Activated T-cell treated with anti-CD3 and anti-CD28 coated beads for 4 hours (primary cell): ENCODE measurements around the gene MANBA.
"Not testable (repeated sequence)": the region's sequence is repeated elsewhere in the genome, so short reads cannot be mapped to it uniquely, and the experiment has no call there.

ENCODE experiments used
- DNase-seq: peaks from one replicate; pipeline ENCODE4 v3.0.0-alpha.2; 2020

The MANBA gene

DNA sequence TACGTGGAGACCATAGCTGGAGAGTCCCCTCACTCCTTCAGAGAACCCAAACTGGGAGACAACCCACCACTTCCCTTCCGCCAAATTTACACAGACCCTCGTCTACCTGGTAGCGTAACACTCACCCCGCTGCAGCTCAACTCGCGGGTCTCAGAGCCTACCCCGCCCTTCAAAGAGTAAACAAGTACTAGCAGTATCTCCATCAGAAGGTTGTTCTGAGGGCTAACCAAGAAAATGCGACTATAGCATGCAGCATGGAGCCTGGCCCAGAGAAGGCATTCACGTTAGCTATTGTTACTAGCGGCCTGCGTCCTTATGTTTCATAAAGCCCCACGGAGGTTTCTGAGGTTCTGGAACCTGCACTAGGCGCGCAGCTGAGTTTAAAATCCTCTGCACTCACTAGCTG, 531 bp upstream of the MANBA start:
- no peak for DNase-seq

DNA sequence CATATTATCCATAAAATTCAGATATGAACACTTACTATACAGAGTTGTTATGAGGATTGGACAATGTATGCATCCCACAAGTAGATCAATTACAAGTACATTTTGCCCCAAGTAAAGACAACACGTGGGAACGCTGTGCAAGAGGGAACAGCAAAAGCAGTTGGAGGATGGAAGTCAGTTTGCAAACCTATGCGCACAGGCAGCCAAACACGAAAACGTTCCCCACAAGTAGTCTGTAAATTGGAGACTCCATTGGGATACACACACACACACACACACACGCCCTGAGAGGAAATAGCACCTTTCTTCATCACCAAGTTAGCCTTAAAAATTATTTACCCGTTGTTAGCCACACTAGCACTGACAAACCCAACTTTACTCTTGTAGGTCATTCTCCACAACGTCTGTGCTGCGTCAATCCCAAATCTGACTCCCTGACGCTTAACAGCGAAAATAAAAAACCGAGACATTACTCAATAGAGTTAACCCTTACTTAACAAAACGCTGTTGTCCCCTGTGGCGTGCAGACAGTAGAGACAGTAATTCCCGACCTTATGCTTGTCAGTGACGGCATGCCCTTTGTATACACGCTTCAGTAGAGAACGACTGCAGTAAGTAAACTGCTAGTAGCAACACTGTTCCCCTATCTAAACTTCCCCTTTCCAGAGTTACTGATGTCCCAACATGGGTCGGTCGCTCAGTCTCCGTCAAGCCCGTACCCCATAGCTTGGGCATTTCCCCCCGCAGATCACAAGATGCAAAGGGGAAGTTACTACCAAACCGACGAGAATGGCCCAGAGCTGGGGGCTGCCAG, 730 bp downstream of the MANBA start:
- peak; percentile 6 for DNase-seq

DNA sequence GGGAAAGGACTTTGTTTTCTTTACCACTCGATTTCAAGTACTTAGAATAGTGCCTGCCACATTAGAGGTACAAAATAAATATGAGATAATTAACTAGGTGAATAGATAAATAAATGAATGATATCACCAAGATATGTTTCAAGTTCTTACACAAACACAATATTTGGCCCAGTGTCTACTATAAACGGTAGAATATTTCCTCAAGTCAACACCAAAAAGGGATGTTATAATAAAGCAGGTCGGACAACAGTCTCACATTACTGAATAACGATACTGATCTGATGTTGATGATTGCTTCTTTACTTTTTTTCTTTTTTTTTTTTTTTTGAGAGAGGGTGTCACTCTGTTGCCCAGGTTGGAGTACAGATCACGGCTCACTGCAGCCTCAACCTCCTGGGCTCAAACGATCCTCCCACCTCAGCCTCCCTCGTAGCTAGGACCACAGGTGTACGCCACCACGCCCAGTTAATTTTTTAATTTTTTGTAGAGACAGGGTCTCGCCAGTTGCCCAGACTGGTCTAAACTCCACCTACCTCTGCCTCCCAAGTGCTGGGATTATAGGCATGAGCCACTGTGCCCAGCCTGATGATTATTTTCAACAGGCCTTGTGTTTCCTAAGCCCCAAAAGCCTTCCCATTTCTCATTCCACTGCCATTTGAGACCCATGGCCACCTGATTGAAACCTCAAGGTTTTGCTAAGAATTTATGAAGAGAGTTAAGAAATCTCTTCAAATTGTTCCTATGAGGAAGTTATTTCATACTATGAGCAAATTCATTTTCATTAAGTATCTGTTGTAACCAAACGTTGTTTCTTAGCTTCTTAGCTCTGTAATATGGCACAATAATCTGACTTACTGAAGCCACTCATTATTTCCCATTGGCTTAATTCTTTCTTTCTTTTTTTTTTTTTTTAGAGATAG, 2.3 kb downstream of the MANBA start:
- DNase-seq = no peak

DNA sequence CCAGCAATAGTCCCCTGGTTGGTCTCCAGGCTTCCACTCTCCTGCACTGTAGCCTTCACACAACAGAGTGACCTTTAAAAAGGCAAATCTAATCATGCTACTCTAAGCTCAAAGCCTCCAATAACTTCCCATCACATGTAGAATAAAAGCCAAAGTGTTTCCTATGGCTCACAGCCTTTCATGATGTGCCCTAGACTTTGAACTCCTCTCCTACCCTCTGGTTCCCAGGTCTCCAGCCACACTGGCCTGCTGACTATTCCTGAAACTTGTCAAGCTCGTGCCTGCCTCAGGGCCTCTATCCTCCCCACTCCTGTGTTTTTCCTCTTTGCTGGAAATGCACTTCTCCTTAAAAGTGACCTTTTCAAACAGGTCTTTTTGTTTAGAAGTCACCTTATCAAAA, 3.1 kb downstream of the MANBA start:
- no peak for DNase-seq

DNA sequence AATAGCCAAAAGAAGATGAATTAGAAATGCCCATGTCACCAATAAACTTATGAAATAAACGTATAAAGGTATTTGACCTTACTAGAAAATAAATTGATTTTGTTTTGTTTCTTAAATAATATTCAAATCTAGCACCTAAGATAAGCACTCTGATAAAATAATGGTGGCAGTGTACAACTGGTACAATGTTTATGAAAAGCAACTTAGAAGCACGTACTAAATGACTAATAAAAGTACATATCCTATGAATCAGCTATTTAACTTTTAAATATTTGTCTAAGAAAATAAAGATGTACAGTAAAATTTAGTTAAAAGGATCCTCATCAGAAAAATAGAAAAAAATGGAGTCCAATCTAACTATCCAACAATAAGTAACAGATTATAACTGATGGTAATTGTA, 6.7 kb downstream of the MANBA start:
- DNase-seq = no peak

DNA sequence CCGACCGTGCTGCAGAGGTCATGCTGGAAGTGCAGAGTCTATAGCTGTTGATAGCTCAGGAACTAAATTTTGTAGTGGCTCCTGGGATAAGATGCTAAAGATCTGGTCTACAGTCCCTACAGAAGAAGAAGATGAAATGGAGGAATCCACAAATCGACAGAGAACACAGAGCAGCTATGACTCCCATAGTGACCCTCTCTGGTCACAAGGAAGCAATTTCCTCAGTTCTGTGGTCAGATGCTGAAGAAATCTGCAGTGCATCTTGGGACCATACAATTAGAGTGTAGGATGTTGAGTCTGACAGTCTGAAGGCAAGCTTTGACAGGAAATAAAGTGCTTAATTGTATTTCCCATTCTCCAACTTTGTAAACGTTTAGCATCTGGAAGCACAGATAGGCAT, 8.8 kb downstream of the MANBA start:
- no peak for DNase-seq

DNA sequence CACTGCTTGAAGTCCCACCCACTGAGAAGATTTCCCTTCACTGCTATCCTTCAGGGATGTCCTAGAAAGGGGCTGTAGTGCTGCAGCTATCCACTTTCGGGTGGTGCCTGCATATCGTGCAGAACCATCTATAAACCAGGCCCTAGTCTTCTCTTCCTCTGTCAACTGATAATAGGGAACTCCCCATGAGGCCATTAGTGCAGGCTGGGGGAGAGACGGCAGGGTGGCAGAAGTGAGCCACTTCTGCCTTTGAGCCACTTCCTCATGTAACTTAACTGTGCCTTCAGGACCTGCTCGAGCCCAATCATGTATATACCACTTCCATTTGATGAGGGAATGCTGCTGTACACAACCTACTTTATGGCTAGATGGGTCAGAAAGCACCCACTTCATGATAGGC, 17.4 kb downstream of the MANBA start:
- not testable (repeated sequence) for DNase-seq

DNA sequence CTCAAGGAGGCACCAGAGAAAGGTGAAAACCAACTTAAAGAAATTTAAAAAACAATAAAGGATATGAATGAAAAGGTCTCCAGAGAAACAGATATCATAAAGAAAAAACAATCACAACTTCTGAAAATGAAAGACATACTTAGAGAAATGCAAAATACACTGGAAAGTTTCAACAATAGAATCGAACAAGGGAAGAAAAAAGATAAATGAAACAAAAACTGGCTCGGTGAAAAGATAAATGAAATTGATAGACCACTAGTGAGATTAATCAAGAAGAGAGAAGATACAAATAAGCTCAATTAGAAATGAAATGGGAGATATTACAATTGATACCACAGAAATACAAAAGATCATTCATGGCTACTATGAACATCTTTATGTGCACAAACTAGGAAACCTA, 22.0 kb downstream of the MANBA start:
- not testable (repeated sequence) for DNase-seq

DNA sequence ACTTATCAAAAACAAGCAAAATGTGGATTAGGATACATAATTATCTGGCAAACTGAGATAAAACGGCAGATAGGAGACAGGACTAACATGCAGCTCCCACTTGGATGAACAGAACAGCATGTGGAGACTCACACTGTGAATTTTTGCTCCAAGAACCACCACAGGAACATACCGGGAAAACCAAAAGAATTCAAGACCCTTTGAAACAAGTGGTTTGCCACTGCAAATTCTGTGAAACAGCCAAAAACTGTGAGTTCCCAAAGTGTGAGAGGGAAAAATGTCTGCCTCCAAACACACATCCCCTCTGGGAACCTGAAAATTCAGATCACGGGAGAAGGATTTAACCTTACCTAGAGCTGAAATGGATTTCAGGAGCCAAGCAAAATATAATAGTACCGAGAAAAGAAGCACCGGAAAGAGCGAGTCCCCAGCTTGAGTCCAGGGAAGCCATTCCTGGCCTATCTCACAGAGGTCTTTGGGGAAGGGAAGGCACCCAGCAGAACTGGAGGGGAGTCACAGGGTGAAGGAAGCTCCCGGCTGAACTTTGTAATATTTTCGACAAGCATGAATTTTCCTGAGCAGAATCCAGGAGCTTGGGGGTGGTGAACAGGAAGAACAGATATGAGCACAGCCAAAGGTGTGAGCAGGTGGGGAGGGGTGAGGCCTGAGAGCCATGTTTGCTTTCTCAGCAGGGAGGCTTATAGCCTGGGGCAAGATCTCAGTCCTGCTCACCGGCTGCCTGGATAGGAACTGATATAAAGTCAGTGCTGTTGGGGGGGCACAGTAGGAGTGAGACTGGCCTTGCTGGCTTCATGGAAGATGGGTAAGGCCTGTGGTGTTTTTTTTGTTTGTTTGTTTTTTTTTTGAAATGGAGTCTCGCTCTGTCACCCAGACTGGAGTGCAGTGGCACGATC, 23.9 kb downstream of the MANBA start:
- DNase-seq = no peak

DNA sequence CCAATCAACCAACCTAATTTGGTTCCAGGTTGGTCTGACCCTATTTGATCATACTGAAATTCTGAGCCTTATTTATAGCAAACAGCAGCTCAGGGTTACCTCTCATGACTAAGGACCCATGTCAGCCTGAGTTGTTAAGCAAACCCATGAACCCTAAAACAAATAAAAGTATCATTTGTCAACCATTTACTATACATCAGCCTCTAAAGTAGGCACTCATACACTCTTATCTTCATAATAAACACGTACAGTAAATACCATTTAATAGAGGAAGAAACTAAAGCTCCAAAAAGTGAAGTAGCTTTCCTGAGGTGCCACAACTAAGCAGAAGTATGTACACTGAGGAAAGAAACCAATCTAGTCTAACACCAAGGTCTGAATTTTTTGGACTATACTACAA, 25.2 kb downstream of the MANBA start:
- no peak for DNase-seq

DNA sequence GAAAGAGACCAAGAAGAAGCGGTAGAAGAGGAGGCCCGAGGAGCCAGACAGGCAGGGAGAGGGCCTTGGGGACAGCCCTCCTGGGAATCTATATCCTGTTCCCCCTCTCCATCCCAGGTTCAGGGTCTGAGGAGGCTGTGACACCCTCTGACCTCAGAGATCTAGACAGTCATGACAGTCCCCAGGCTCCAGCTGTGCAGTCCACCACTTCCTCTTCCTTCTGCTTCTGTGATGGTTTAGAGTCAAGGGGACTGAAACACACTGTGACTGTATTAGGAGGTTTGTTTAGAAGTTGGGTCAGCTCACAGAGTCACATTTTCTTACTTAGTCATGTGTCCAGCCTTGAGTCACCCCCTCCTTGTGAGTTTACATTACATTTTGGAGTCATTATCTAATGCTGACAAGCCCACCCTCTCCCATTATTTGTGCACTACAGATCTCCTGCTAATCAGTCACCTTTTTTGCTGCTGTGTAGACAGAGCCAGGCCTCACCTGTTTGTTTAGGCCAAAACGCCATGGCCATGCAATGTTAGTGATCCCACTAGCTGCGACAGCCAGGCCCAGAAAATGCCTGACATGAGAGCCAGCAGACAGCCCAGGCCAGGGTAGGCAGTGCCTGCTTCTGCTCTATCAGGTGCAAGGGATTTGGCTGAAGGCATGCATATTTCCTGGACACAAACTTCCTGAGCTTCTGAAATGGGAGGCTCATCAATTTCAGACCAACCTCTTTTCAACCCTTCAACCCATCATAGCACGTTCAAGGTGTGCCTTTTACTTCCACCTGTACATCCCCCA, 26.0 kb downstream of the MANBA start:
- no peak for DNase-seq

DNA sequence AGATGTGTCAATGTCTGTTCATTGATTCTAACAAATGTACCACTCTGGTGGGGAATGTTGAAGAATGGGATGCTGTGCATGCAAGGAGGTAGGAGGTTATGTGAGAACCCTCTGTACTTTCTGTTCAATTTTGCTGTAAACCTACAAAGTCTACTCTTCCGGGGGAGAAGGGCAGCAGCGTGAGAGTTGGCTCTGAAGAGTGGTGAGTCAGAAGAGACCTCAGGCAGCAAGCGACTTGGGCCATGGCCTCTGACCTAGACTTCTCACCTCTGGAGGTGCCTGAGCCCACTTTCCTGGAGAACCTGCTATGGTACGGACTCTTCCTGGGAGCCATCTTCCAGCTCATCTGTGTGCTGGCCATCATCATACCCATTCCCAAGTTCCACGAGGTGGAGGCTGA, 26.7 kb downstream of the MANBA start:
- no peak for DNase-seq

DNA sequence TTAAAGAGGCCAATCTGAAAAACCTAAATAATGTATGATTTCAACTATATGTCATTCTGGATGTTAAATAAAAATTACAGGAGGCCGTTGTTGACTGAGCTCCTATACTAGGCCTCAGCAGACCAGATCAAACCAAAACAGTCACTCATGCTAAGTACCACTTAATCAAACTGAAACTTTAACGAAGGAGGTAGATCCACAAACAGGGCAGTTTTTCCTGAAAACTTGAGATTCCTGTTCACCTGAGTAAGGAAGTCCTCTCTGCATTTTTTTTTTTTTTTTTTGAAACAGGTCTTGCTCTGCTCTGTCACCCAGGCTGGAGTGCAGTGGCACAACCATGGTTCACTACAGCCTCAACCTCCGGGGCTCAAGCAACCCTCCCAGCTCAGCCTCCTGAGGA, 27.7 kb downstream of the MANBA start:
- DNase-seq = no peak

DNA sequence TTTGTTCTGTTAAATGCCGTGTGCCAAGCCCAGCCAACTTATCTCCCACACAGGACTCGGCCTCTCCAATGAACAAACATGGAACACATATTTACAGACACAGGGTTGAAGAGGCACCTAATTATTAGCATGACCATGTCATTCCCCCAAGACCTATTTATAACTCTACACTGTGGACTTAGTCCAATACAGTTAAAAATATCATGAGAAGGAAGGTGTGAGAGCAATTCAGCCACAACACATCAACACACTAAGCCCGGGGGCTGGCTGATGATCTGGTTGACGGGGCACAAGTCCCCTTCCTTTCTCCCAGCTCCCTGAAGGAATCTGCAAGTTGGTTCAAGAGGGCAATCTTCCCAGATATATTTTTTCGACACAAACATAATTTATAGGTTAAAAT, 28.1 kb downstream of the MANBA start:
- DNase-seq = no peak

DNA sequence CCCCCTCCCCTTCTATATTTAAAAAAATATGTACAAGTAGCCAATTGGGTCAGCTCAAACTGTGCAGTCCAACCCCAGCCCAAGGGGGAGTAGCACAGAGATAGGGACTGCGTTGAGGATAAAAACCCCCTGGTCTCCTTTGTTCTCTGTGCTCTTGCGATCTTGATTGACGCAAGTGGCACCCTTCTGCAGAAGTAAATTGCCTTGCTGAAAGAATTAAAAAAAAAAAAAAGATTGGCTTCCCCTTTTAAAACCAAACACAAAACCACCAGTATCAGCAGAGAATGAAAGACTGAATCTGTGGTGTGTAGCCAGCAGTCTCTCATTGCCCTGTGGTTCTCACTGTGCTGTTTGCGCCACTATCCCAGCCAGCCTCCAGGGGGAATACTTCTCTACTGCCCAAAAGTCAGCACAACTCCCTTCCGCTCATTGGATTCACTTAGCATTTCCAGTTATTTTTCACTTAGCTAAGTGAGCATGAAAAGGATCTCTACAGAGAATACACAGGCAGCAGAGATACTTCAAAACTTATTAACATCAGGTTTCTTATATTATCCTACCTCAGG, 29.7 kb downstream of the MANBA start:
- no peak for DNase-seq

DNA sequence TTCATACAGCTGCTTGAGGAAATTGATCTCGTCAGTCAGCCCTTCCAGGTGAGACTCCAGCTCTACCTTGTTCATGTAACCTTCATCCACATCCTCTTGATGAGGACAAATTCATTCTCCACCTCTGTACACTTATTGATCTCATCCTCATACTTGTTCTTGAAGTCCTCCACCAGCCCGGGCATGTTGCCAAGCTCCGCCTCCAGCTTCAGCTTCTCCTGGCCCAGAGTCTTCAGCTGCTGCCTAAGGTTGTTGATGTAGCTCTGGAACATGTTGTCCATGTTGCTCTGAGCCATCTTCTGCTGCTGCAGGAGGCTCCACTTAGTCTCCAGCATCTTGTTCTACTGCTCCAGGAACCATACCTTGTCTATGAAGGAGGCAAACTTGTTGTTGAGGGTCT, 31.3 kb downstream of the MANBA start:
- DNase-seq = not testable (repeated sequence)

DNA sequence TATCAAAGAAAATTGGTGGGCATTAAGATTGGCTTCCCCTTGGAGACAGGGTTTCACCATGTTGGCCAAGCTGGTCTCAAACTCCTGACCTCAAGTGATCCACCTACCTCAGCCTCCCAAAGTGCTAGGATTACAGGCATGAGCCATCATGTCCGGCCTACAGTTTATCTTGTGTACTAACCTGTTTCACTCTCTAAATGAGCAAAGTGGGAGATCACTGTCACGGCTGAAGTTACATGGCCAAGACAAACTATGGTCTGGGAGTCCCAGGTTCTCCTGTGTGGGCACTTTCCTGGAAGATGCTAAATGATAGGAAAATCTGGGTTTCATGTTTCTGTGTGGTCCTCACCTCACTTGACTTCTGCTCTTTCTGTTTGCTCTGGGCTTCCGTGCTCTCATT, 33.8 kb downstream of the MANBA start:
- not testable (repeated sequence) for DNase-seq

DNA sequence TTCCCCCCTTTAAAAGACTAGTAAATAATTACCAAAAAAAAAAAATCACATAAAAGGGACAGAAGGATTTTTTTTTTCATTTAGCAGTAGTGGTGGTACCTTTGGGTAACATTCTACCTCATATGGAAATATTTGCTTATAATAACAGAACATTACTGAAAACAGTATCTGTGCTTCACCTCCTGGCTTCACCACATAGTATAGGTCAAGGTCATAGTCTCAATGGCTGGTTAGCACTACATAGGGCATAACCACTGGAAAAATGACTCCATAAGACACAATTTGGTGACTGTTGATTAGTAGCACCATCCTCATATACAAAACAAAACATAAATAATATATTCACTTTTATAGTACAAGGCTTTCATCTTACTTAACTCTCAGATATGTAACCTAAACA, 34.7 kb downstream of the MANBA start:
- DNase-seq = no peak

DNA sequence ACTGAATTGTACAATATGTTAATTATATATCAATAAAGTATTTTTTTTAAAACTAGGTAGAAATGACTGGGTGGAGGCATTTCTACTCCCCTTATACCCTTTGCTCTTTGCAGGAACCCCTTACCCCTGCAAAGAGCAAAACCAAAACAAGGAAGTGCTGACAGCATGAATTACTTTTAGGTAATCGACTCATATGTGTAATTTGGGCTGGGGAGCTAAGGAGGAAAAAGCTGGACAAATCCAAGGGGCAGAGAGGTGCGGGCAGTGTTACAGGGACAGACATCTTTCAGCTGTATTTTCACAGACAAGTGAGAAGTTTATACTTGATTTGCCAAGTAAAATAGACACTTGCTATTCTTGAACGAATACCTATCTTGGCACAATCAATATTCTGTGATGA, 35.5 kb downstream of the MANBA start:
- DNase-seq = no peak

DNA sequence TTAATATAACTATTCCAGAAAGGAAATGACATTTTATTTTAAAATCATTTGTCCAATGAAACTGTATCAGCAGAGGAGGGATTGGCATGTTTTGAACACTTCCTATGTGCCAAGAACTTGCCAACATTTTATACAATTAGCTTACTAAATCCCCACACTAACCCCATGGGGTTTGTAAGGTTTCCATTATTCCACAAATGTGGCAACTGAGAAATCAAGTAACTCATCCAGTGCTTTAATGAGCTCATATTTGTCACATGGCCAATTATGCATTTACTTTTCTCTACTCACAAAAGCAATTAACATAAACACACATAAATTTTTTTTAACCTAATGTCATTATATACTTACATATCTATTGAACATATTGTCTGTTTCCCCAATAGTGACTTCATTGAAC, 37.3 kb downstream of the MANBA start:
- DNase-seq = no peak

DNA sequence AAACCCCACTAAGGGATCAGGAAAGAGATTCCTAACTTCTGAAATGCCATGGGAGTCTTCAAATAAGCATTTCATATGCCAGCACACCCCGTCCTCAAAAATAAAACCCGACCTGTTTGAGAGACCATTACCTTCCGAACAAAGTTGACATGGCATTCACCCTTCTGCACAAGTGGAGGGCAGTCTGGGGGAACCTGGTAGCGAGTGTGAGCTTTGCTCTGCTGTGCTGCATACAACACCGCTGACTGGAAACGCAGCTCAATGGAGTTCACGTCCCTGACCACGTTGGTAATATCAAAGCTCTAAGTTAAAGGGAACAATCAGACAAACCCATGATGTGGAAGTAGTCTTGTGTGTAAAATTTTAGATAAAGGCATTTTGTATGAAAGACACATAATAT, 38.0 kb downstream of the MANBA start:
- DNase-seq = no peak
